Neural progenitor cell (in vitro differentiated cells): Measurements from ENCODE around the gene PITPNC1. TPM values are rescaled to one million over a fixed set of nuclear protein-coding genes. Genes with fewer than 3 reads are reported as not detected.

Experiments
- DNase-seq: peaks from one replicate; pipeline ENCODE4 v3.0.0-alpha.2; 2016; ENCODE audit warnings: low spot score
- H2AFZ ChIP-seq: fragments of 200-600 bp; sonication (generic); replicated peaks from 2 replicates; pipeline ENCODE4 v1.6.1; 2016; ENCODE audit warnings: antibody characterized with exemption
- H3F3A ChIP-seq: fragments of 200-600 bp; sonication (generic); 2 replicates; pipeline ENCODE4 v1.6.1; 2016; ENCODE audit warnings: antibody characterized with exemption, low read depth
- H3K27ac ChIP-seq: fragments of 200-600 bp; sonication (generic); 2 replicates; pipeline ENCODE4 v1.5.1; 2016; ENCODE audit warnings: mild to moderate bottlenecking
- H3K27me3 ChIP-seq: fragments of 200-600 bp; sonication (generic); 2 replicates; pipeline ENCODE4 v1.6.1; 2016; ENCODE audit warnings: mild to moderate bottlenecking, moderate library complexity
- H3K36me3 ChIP-seq: fragments of 200-600 bp; sonication (generic); 2 replicates; pipeline ENCODE4 v1.5.1; 2016
- H3K4me1 ChIP-seq: fragments of 200-600 bp; sonication (generic); 2 replicates; pipeline ENCODE4 v1.6.1; 2016; ENCODE audit warnings: mixed run types
- H3K4me2 ChIP-seq: fragments of 200-600 bp; sonication (generic); 2 replicates; pipeline ENCODE4 v1.6.1; 2016
- H3K4me3 ChIP-seq: fragments of 200-600 bp; sonication (generic); 2 replicates; pipeline ENCODE4 v1.5.1; 2016
- H3K79me2 ChIP-seq: fragments of 200-600 bp; sonication (generic); 2 replicates; pipeline ENCODE4 v1.6.1; 2016; ENCODE audit warnings: low read depth
- H3K9ac ChIP-seq: fragments of 200-600 bp; sonication (generic); 2 replicates; pipeline ENCODE4 v1.6.1; 2016
- H3K9me3 ChIP-seq: fragments of 200-600 bp; sonication (generic); 2 replicates; pipeline ENCODE4 v1.5.1; 2016; ENCODE audit warnings: low read depth
- H4K20me1 ChIP-seq: fragments of 200-600 bp; sonication (generic); 2 replicates; pipeline ENCODE4 v1.6.1; 2016; ENCODE audit warnings: low read depth
- H3K27ac Mint-ChIP-seq: 3 replicates; pipeline ENCODE4 v1.8.0; 2021; ENCODE audit warnings: mixed read lengths
- H3K27me3 Mint-ChIP-seq: 2 replicates; pipeline ENCODE4 v1.8.0; 2022; ENCODE audit warnings: low read depth, mild to moderate bottlenecking, inconsistent platforms, moderate library complexity, mixed read lengths; ENCODE audit not compliant: insufficient read depth
- H3K36me3 Mint-ChIP-seq: 3 replicates; pipeline ENCODE4 v1.8.0; 2021; ENCODE audit warnings: mixed read lengths
- H3K4me1 Mint-ChIP-seq: 3 replicates; pipeline ENCODE4 v1.8.0; 2021; ENCODE audit warnings: mixed read lengths
- H3K4me3 Mint-ChIP-seq: 3 replicates; pipeline ENCODE4 v1.8.0; 2021; ENCODE audit warnings: mild to moderate bottlenecking, moderate library complexity, mixed read lengths
- H3K9me3 Mint-ChIP-seq: 3 replicates; pipeline ENCODE4 v1.8.0; 2020; ENCODE audit warnings: mixed read lengths
- CTCF ChIP-seq: fragments of 200-600 bp; sonication (generic); IDR thresholded peaks from 2 replicates; pipeline ENCODE4 v1.5.1; 2017; ENCODE audit warnings: antibody characterized with exemption, mild to moderate bottlenecking
- EZH2 ChIP-seq: fragments of 200-600 bp; sonication (generic); IDR thresholded peaks from 2 replicates; pipeline ENCODE4 v1.6.1; 2017; ENCODE audit warnings: antibody characterized with exemption, mild to moderate bottlenecking, moderate library complexity
- EZH2phosphoT487 ChIP-seq: fragments of 200-600 bp; sonication (generic); IDR thresholded peaks from 2 replicates; pipeline ENCODE4 v1.6.1; 2017; ENCODE audit warnings: antibody characterized with exemption
- total RNA-seq: library from RNA; depleted of rRNA; stranded (reverse); fragments of >200 nt; gene quantifications from 2 replicates; pipeline ENCODE4 v1.2.3, GENCODE V29; 2015; ENCODE audit warnings: low replicate concordance

PITPNC1 gene
- total RNA-seq, 1 donor from 2014 or later, result 8.1 TPM

GRCh38 chr17:67707442-67707841 lies 330.4 kb downstream of the PITPNC1 start:
- peaks cover 2% of the 10 kb centered on the region for H3K27me3 Mint-ChIP-seq
- no peaks in the 10 kb centered on the region for H3K27me3 ChIP-seq
- no peaks in the 10 kb centered on the region for H3K79me2 ChIP-seq
- H3K4me1 Mint-ChIP-seq, result peaks cover 5% of the 10 kb centered on the region
- no peaks in the 10 kb centered on the region for H3K36me3 ChIP-seq
- no peaks in the 10 kb centered on the region for H3K9me3 Mint-ChIP-seq
- no peaks in the 10 kb centered on the region for H3K4me1 ChIP-seq
- no peak overlapping the region for H3K9ac ChIP-seq
- H3K4me3 ChIP-seq, result no peak overlapping the region
- no peak overlapping the region for H3K27ac Mint-ChIP-seq
- no peak for DNase-seq
- H2AFZ ChIP-seq, result no peak overlapping the region
- no peaks in the 10 kb centered on the region for H4K20me1 ChIP-seq
- TF ChIP-seq CTCF, result no peak
- TF ChIP-seq EZH2phosphoT487, result no peak
- no peak for TF ChIP-seq EZH2
- H3K4me3 Mint-ChIP-seq, result no peak overlapping the region
- no peaks in the 10 kb centered on the region for H3K36me3 Mint-ChIP-seq
- H3K27ac ChIP-seq, result no peak overlapping the region
- H3F3A ChIP-seq, result peaks cover 4% of the 10 kb centered on the region
- no peak overlapping the region for H3K4me2 ChIP-seq
- H3K9me3 ChIP-seq, result no peaks in the 10 kb centered on the region

DNA sequence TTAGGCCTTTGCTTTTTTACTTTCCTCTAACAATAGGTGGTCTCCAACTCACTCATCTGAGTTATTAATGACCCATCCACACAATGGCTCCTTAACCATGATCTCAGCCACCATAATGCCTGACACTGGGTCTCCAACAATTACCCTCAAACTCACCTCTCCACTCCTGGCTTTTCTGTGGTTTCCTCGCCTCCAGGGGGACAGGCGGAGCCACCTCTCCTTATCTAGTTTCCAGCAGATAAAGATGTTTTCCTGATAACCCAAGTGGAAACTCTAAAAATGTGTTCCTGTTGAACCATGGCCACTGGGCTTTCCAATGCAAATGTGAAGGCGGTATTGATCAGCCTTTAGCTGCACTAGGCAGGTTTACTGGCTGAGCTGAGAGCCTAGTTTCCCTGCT lies 331.3 kb downstream of the PITPNC1 start:
- H3K4me3 ChIP-seq, result no peak overlapping the region
- H3K27me3 ChIP-seq, result no peaks in the 10 kb centered on the region
- no peaks in the 10 kb centered on the region for H3K36me3 ChIP-seq
- Mint-ChIP-seq H3K4me1 (peaks cover 6% of the 10 kb centered on the region), H3K27ac (no peak overlapping the region), H3K9me3 (peaks cover 5% of the 10 kb centered on the region), H3K36me3 (no peaks in the 10 kb centered on the region), H3K27me3 (peaks cover 2% of the 10 kb centered on the region), H3K4me3 (no peak overlapping the region)
- no peaks in the 10 kb centered on the region for H3K79me2 ChIP-seq
- H3K4me1 ChIP-seq, result no peaks in the 10 kb centered on the region
- H3K27ac ChIP-seq, result no peak overlapping the region
- H3K9me3 ChIP-seq, result peaks cover 5% of the 10 kb centered on the region
- H3K9ac ChIP-seq, result no peak overlapping the region
- TF ChIP-seq CTCF (no peak), EZH2phosphoT487 (no peak), EZH2 (no peak)
- peaks cover 4% of the 10 kb centered on the region for H3F3A ChIP-seq
- no peak overlapping the region for H3K4me2 ChIP-seq
- DNase-seq, result no peak
- no peaks in the 10 kb centered on the region for H4K20me1 ChIP-seq
- peak overlapping the region; percentile 79 for H2AFZ ChIP-seq

DNA sequence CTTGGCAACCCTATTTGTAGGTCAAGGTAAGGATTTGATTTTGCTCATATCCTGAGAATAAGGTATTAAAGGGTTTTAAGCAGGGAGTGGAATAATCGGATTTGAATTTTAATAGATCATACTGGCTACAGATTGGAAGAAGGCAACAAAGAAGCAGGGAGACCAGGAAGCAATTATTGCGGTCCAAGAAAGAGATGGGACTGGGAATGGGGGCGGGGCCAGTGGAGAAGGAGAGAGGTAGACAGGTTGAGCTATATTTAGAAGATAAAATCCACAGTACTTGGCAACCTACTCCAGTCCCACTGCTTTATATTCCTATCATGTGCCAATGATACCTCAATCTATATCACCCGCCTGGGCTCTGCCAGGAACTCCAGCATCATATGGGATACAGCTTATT lies 334.8 kb downstream of the PITPNC1 start:
- Histone ChIP-seq H3K4me1 (peaks cover 2% of the 10 kb centered on the region), H3K27ac (no peak overlapping the region), H3K36me3 (no peaks in the 10 kb centered on the region), H4K20me1 (no peaks in the 10 kb centered on the region), H3K9ac (no peak overlapping the region), H3K4me3 (no peak overlapping the region), H2AFZ (no peak overlapping the region), H3K4me2 (no peak overlapping the region), H3F3A (peaks cover 4% of the 10 kb centered on the region), H3K27me3 (no peaks in the 10 kb centered on the region), H3K9me3 (peaks cover 8% of the 10 kb centered on the region), H3K79me2 (no peaks in the 10 kb centered on the region)
- H3K9me3 Mint-ChIP-seq, result peaks cover 6% of the 10 kb centered on the region
- no peak overlapping the region for H3K27ac Mint-ChIP-seq
- TF ChIP-seq CTCF, result no peak
- no peak for TF ChIP-seq EZH2phosphoT487
- TF ChIP-seq EZH2, result no peak
- H3K4me3 Mint-ChIP-seq, result no peak overlapping the region
- DNase-seq, result no peak
- H3K27me3 Mint-ChIP-seq, result peaks cover 3% of the 10 kb centered on the region
- no peaks in the 10 kb centered on the region for H3K36me3 Mint-ChIP-seq
- peaks cover 6% of the 10 kb centered on the region for H3K4me1 Mint-ChIP-seq

- DNase-seq, result no peak
- Histone ChIP-seq H3K4me2 (no peak overlapping the region), H2AFZ (no peak overlapping the region), H3K27ac (no peak overlapping the region), H3K36me3 (no peaks in the 10 kb centered on the region), H3K27me3 (no peaks in the 10 kb centered on the region), H3K4me3 (no peak overlapping the region), H4K20me1 (no peaks in the 10 kb centered on the region), H3K4me1 (peaks cover 5% of the 10 kb centered on the region), H3K9ac (no peak overlapping the region), H3F3A (peaks cover 4% of the 10 kb centered on the region), H3K9me3 (peaks cover 8% of the 10 kb centered on the region), H3K79me2 (no peaks in the 10 kb centered on the region)
- peaks cover 6% of the 10 kb centered on the region for H3K9me3 Mint-ChIP-seq
- peaks cover 9% of the 10 kb centered on the region for H3K4me1 Mint-ChIP-seq
- TF ChIP-seq EZH2, result no peak
- no peak for TF ChIP-seq EZH2phosphoT487
- no peak for TF ChIP-seq CTCF
- no peak overlapping the region for H3K4me3 Mint-ChIP-seq
- no peak overlapping the region for H3K27ac Mint-ChIP-seq
- H3K27me3 Mint-ChIP-seq, result peaks cover 3% of the 10 kb centered on the region
- no peaks in the 10 kb centered on the region for H3K36me3 Mint-ChIP-seq
Measured at GRCh38 chr17:67712375-67712774, 335.3 kb downstream of the PITPNC1 start.
